T-helper 17 cell (primary cell): ENCODE data around the gene FYN. TPM values are rescaled to one million over a fixed set of nuclear protein-coding genes. Genes with fewer than 3 reads are reported as not detected.

ENCODE experiments used
- ATAC-seq: fragments of 150-1000 bp; cut with Tn5 transposase; 2 replicates; pipeline ENCODE4 v1.10.0; 2021; ENCODE audit warnings: mild to moderate bottlenecking, moderate library complexity
- DNase-seq, 3 donors: peaks; one replicate each; pipeline versions ENCODE4 v3.0.0 to v3.0.0-alpha.2; 2020 to 2021
- H3K9me3 ChIP-seq: one replicate; pipeline ENCODE4 v1.7.0; 2013; ENCODE audit warnings: low read length, mild to moderate bottlenecking; ENCODE audit not compliant: control insufficient read depth, poor library complexity, severe bottlenecking
- H3K27ac Mint-ChIP-seq: one replicate; pipeline ENCODE4 v1.8.0; 2022; ENCODE audit warnings: mild to moderate bottlenecking, moderate library complexity, mixed read lengths
- H3K27me3 Mint-ChIP-seq: one replicate; pipeline ENCODE4 v1.8.0; 2022; ENCODE audit warnings: mixed read lengths
- H3K36me3 Mint-ChIP-seq: one replicate; pipeline ENCODE4 v1.8.0; 2022; ENCODE audit warnings: low read depth, mixed read lengths
- H3K4me1 Mint-ChIP-seq: one replicate; pipeline ENCODE4 v1.8.0; 2022; ENCODE audit warnings: mild to moderate bottlenecking, mixed read lengths
- H3K4me3 Mint-ChIP-seq: one replicate; pipeline ENCODE4 v1.8.0; 2022; ENCODE audit warnings: mild to moderate bottlenecking, moderate library complexity, mixed read lengths
- total RNA-seq, 4 donors: library from RNA in 2 of 4; stranded (reverse) in 2 of 4; gene quantifications; one replicate each; pipeline ENCODE4 v1.2.3 and lab custom pipeline; 2022 to 2026

The FYN gene
- total RNA-seq, 2 donors from 2014 or later: 455 to 472 TPM

GRCh38 chr6:111700135-111700690, 173.0 kb downstream of the FYN start:
- Mint-ChIP-seq H3K4me3 (peak overlapping the region; percentile 47), H3K27ac (peak overlapping the region; percentile 68)

GRCh38 chr6:111699123-111699522, 174.1 kb downstream of the FYN start:
- peaks cover 22% of the 10 kb centered on the region for H3K4me1 Mint-ChIP-seq
- H3K4me3 Mint-ChIP-seq: no peak overlapping the region
- H3K27ac Mint-ChIP-seq: peak overlapping the region; percentile 68
- no peaks in the 10 kb centered on the region for H3K9me3 ChIP-seq
- peak; percentile 61 for ATAC-seq
- peaks cover 10% of the 10 kb centered on the region for H3K36me3 Mint-ChIP-seq
- no peak for DNase-seq
- H3K27me3 Mint-ChIP-seq: no peaks in the 10 kb centered on the region

More at GRCh38 chr6:111700135-111700690, 173.0 kb downstream of the FYN start:
- no peaks in the 10 kb centered on the region for H3K9me3 ChIP-seq
- DNase-seq (no peak), ATAC-seq (no peak)
- no peaks in the 10 kb centered on the region for H3K27me3 Mint-ChIP-seq
- peaks cover 18% of the 10 kb centered on the region for H3K4me1 Mint-ChIP-seq
- H3K36me3 Mint-ChIP-seq: peaks cover 10% of the 10 kb centered on the region

GRCh38 chr6:111696814-111697213, 176.4 kb downstream of the FYN start:
- H3K36me3 Mint-ChIP-seq: peaks cover 21% of the 10 kb centered on the region
- H3K27ac Mint-ChIP-seq: peak overlapping the region; percentile 19
- no peaks in the 10 kb centered on the region for H3K27me3 Mint-ChIP-seq
- no peak overlapping the region for H3K4me3 Mint-ChIP-seq
- H3K9me3 ChIP-seq: no peaks in the 10 kb centered on the region
- peaks cover 39% of the 10 kb centered on the region for H3K4me1 Mint-ChIP-seq
- no peak for DNase-seq
- ATAC-seq: no peak

- Mint-ChIP-seq H3K27me3 (no peaks in the 10 kb centered on the region), H3K4me1 (peaks cover 48% of the 10 kb centered on the region), H3K4me3 (peak overlapping the region; percentile 39), H3K36me3 (peaks cover 27% of the 10 kb centered on the region), H3K27ac (peak overlapping the region; percentile 92)
- ATAC-seq: no peak
- H3K9me3 ChIP-seq: no peaks in the 10 kb centered on the region
- no peak for DNase-seq
Measured at GRCh38 chr6:111692327-111693164, 180.7 kb downstream of the FYN start.

GRCh38 chr6:111691345-111692225, 181.7 kb downstream of the FYN start:
- peaks cover 52% of the 10 kb centered on the region for H3K4me1 Mint-ChIP-seq
- no peak for ATAC-seq
- peak overlapping the region; percentile 92 for H3K27ac Mint-ChIP-seq
- no peak for DNase-seq
- H3K27me3 Mint-ChIP-seq: no peaks in the 10 kb centered on the region
- H3K36me3 Mint-ChIP-seq: peaks cover 27% of the 10 kb centered on the region
- no peak overlapping the region for H3K4me3 Mint-ChIP-seq
- H3K9me3 ChIP-seq: no peaks in the 10 kb centered on the region

- Mint-ChIP-seq H3K36me3 (peaks cover 24% of the 10 kb centered on the region), H3K27ac (peak overlapping the region; percentile 74), H3K27me3 (no peaks in the 10 kb centered on the region), H3K4me1 (peaks cover 61% of the 10 kb centered on the region), H3K4me3 (no peak overlapping the region)
- H3K9me3 ChIP-seq: no peaks in the 10 kb centered on the region
- DNase-seq: no peak
- no peak for ATAC-seq
Measured at GRCh38 chr6:111689946-111690345, 183.3 kb downstream of the FYN start.

- peaks cover 64% of the 10 kb centered on the region for H3K4me1 Mint-ChIP-seq
- no peak overlapping the region for H3K4me3 Mint-ChIP-seq
Measured at GRCh38 chr6:111689419-111689818, 183.8 kb downstream of the FYN start.

GRCh38 chr6:111688331-111688730, 184.9 kb downstream of the FYN start:
- ATAC-seq: no peak
- no peak for DNase-seq
- peaks cover 66% of the 10 kb centered on the region for H3K4me1 Mint-ChIP-seq

More at GRCh38 chr6:111689419-111689818, 183.8 kb downstream of the FYN start:
- no peaks in the 10 kb centered on the region for H3K9me3 ChIP-seq
- DNase-seq: no peak
- Mint-ChIP-seq H3K27ac (peak overlapping the region; percentile 74), H3K36me3 (peaks cover 24% of the 10 kb centered on the region), H3K27me3 (no peaks in the 10 kb centered on the region)
- ATAC-seq: no peak

GRCh38 chr6:111687652-111688051, 185.6 kb downstream of the FYN start:
- no peak overlapping the region for H3K4me3 Mint-ChIP-seq
- H3K9me3 ChIP-seq: no peaks in the 10 kb centered on the region
- peaks cover 65% of the 10 kb centered on the region for H3K4me1 Mint-ChIP-seq
- no peak for DNase-seq
- H3K36me3 Mint-ChIP-seq: peaks cover 22% of the 10 kb centered on the region
- no peak for ATAC-seq
- H3K27ac Mint-ChIP-seq: peak overlapping the region; percentile 98
- H3K27me3 Mint-ChIP-seq: no peaks in the 10 kb centered on the region

More at GRCh38 chr6:111688331-111688730, 184.9 kb downstream of the FYN start:
- Mint-ChIP-seq H3K27ac (peak overlapping the region; percentile 98), H3K4me3 (no peak overlapping the region), H3K36me3 (peaks cover 27% of the 10 kb centered on the region), H3K27me3 (no peaks in the 10 kb centered on the region)
- no peaks in the 10 kb centered on the region for H3K9me3 ChIP-seq

- Mint-ChIP-seq H3K27ac (peak overlapping the region; percentile 98), H3K36me3 (peaks cover 20% of the 10 kb centered on the region), H3K4me1 (peaks cover 67% of the 10 kb centered on the region), H3K27me3 (no peaks in the 10 kb centered on the region), H3K4me3 (no peak overlapping the region)
- no peaks in the 10 kb centered on the region for H3K9me3 ChIP-seq
- DNase-seq (no peak), ATAC-seq (no peak)
Measured at GRCh38 chr6:111686932-111687266, 186.4 kb downstream of the FYN start.

GRCh38 chr6:111686249-111686931, 186.9 kb downstream of the FYN start:
- no peaks in the 10 kb centered on the region for H3K9me3 ChIP-seq
- DNase-seq (no peak), ATAC-seq (no peak)
- Mint-ChIP-seq H3K36me3 (peaks cover 21% of the 10 kb centered on the region), H3K27me3 (no peaks in the 10 kb centered on the region), H3K4me3 (no peak overlapping the region), H3K27ac (peak overlapping the region; percentile 98), H3K4me1 (peaks cover 69% of the 10 kb centered on the region)

GRCh38 chr6:111685526-111685925, 187.7 kb downstream of the FYN start:
- H3K27me3 Mint-ChIP-seq: no peaks in the 10 kb centered on the region
- peaks cover 71% of the 10 kb centered on the region for H3K4me1 Mint-ChIP-seq
- peaks cover 21% of the 10 kb centered on the region for H3K36me3 Mint-ChIP-seq
- no peak for DNase-seq
- no peak overlapping the region for H3K4me3 Mint-ChIP-seq
- ATAC-seq: no peak
- H3K9me3 ChIP-seq: no peaks in the 10 kb centered on the region
- peak overlapping the region; percentile 98 for H3K27ac Mint-ChIP-seq
